GM12878 (cell line): ENCODE results near the gene ADCY2. TPM values are rescaled to one million over a fixed set of nuclear protein-coding genes. Genes with fewer than 3 reads are reported as not detected.

ENCODE experiments used
- ATAC-seq: fragments of 200-7000 bp; cut with Tn5 transposase; 3 replicates; pipeline ENCODE4 v1.9.1; 2020; ENCODE audit warnings: mild to moderate bottlenecking, moderate library complexity
- BruUV-seq: library from RNA; stranded (reverse); fragments of 400-500 nt; replicated peaks from 2 replicates; lab custom pipeline; 2021; lab: Mats Ljungman, UMichigan
- CTCF ChIA-PET: fragments of 300-600 bp; sonication (Branson Sonifier 250); formaldehyde crosslinking; extraction: SDS; loops from one replicate; lab custom pipeline; 2021; ENCODE audit warnings: inconsistent platforms; lab: Yijun Ruan, JAX
- POLR2A ChIA-PET: fragments of 350-600 bp; formaldehyde crosslinking; extraction: SDS; loops from one replicate; lab custom pipeline; 2021; ENCODE audit warnings: inconsistent platforms; lab: Charles Lee
- RAD21 ChIA-PET: fragments of 300-600 bp; sonication (Branson Sonifier 250); formaldehyde crosslinking; loops from one replicate; lab custom pipeline; 2023; ENCODE audit warnings: antibody characterized with exemption; ENCODE audit not compliant: unreplicated experiment; lab: Charles Lee
- SMC1A ChIA-PET: fragments of 300-600 bp; sonication (Branson Sonifier 250); formaldehyde crosslinking; loops from one replicate; lab custom pipeline; 2023; ENCODE audit not compliant: unreplicated experiment, uncharacterized antibody; lab: Charles Lee
- DNase-seq: peaks from one replicate; pipeline ENCODE4 v3.0.0-alpha.2; 2011; ENCODE audit warnings: low read depth, low spot score
- FAIRE-seq: peaks from 3 replicates; lab custom pipeline; 2011; peaks lifted over from hg19 to GRCh38; lab: Jason Lieb, UNC
- H2AFZ ChIP-seq: 2 replicates; pipeline ENCODE4 v1.6.0; 2011; ENCODE audit warnings: low read depth, low read length, control low read depth; ENCODE audit not compliant: control insufficient read depth
- H3K27ac ChIP-seq: 2 replicates; pipeline ENCODE4 v1.5.1; 2011; ENCODE audit warnings: control low read depth; ENCODE audit not compliant: control insufficient read depth, insufficient read depth
- H3K27me3 ChIP-seq, 2 experiments: replicated peaks in 1 of 2; 2 replicates each; pipeline versions ENCODE4 v1.6.0 to v1.6.1; 2011; ENCODE audit warnings: low read length in 1 of 2; ENCODE audit not compliant: control insufficient read depth in 2 of 2, insufficient read depth in 2 of 2
- H3K36me3 ChIP-seq, 2 experiments: 2 replicates each; pipeline ENCODE4 v1.5.1; 2011; ENCODE audit warnings: low read length in 1 of 2; ENCODE audit not compliant: control insufficient read depth in 2 of 2, insufficient read depth in 2 of 2
- H3K4me1 ChIP-seq: 2 replicates; pipeline ENCODE4 v1.6.1; 2011; ENCODE audit warnings: mild to moderate bottlenecking, low read length, moderate library complexity, mixed read lengths; ENCODE audit not compliant: control insufficient read depth, insufficient read depth
- H3K4me2 ChIP-seq: 2 replicates; pipeline ENCODE4 v1.6.0; 2011; ENCODE audit warnings: control low read depth; ENCODE audit not compliant: control insufficient read depth, insufficient read depth
- H3K4me3 ChIP-seq: fragments of 200-600 bp; sonication (generic); 2 replicates; pipeline ENCODE4 v1.5.1; 2016
- H3K79me2 ChIP-seq: 2 replicates; pipeline ENCODE4 v1.6.0; 2011; ENCODE audit warnings: low read length; ENCODE audit not compliant: control insufficient read depth, insufficient read depth
- H3K9ac ChIP-seq: 2 replicates; pipeline ENCODE4 v1.8.0; 2011; ENCODE audit warnings: low read length, control low read depth, mixed read lengths; ENCODE audit not compliant: control insufficient read depth, insufficient read depth
- H3K9me3 ChIP-seq: replicated peaks from 3 replicates; pipeline ENCODE4 v1.5.1; 2011; ENCODE audit warnings: mild to moderate bottlenecking, low read length; ENCODE audit not compliant: control insufficient read depth, insufficient read depth
- H4K20me1 ChIP-seq: 2 replicates; pipeline ENCODE4 v1.6.0; 2011; ENCODE audit not compliant: control insufficient read depth, insufficient read depth
- ASH2L ChIP-seq: fragments of 300-600, 200-600 bp; sonication (generic); IDR thresholded peaks from 2 replicates; pipeline ENCODE4 v1.6.1; 2017; ENCODE audit warnings: low read depth, mild to moderate bottlenecking, borderline replicate concordance
- BACH1 ChIP-seq: fragments of 450-650 bp; IDR thresholded peaks from 2 replicates; pipeline ENCODE4 v1.6.1; 2017; ENCODE audit warnings: mild to moderate bottlenecking, borderline replicate concordance
- CBFB ChIP-seq: IDR thresholded peaks from 2 replicates; pipeline ENCODE4 v1.6.1; 2016; ENCODE audit warnings: antibody characterized with exemption, low read depth
- CEBPB ChIP-seq, 2 experiments: fragments of 150-350 bp in 1 of 2; IDR thresholded peaks; 2 replicates each; pipeline ENCODE4 v1.6.1; 2012 to 2014; ENCODE audit warnings: low read depth in 2 of 2, low read length in 2 of 2, borderline replicate concordance in 1 of 2, inconsistent platforms in 1 of 2
- CREM ChIP-seq: IDR thresholded peaks from 2 replicates; pipeline ENCODE4 v1.6.1; 2014; ENCODE audit warnings: antibody characterized with exemption, low read depth
- HDAC6 ChIP-seq: fragments of 200-600 bp; sonication (generic); IDR thresholded peaks from one replicate; pipeline ENCODE4 v1.8.0; 2017; ENCODE audit warnings: antibody characterized with exemption; ENCODE audit not compliant: unreplicated experiment
- NBN ChIP-seq: fragments of 450-650 bp; IDR thresholded peaks from 2 replicates; pipeline ENCODE4 v1.6.1; 2016
- PAX8 ChIP-seq: fragments of 450-650 bp; IDR thresholded peaks from 2 replicates; pipeline ENCODE4 v1.6.1; 2017; ENCODE audit warnings: mild to moderate bottlenecking, moderate library complexity
- PBX3 ChIP-seq: IDR thresholded peaks from 2 replicates; pipeline ENCODE4 v1.6.1; 2011; ENCODE audit warnings: mild to moderate bottlenecking, low read depth, low read length, moderate library complexity; ENCODE audit not compliant: insufficient replicate concordance
- PKNOX1 ChIP-seq: fragments of 450-650 bp; IDR thresholded peaks from 2 replicates; pipeline ENCODE4 v1.6.1; 2016; ENCODE audit warnings: mild to moderate bottlenecking
- RBBP5 ChIP-seq: fragments of 200-600 bp; sonication (generic); conservative IDR thresholded peaks from 2 replicates; pipeline ENCODE4 v1.6.1; 2016
- RCOR1 ChIP-seq: conservative IDR thresholded peaks from 2 replicates; pipeline ENCODE4 v1.6.1; 2012; ENCODE audit warnings: low read depth, low read length, improper control_type of control experiment
- SPI1 ChIP-seq: IDR thresholded peaks from 2 replicates; pipeline ENCODE4 v1.6.1; 2011; ENCODE audit warnings: low read depth, mild to moderate bottlenecking, low read length, moderate library complexity, borderline replicate concordance; ENCODE audit not compliant: insufficient read depth
- STAT1 ChIP-seq: fragments of 450-650 bp; conservative IDR thresholded peaks from 2 replicates; pipeline ENCODE4 v1.6.1; 2014; ENCODE audit warnings: antibody characterized with exemption, mild to moderate bottlenecking
- TCF3 ChIP-seq: IDR thresholded peaks from 2 replicates; pipeline ENCODE4 v1.6.1; 2012; ENCODE audit warnings: low read depth, mild to moderate bottlenecking, low read length, borderline replicate concordance; ENCODE audit not compliant: insufficient read depth
- TCF7 ChIP-seq: IDR thresholded peaks from 2 replicates; pipeline ENCODE4 v1.6.1; 2014; ENCODE audit warnings: antibody characterized with exemption, borderline replicate concordance
- ZBED1 ChIP-seq: IDR thresholded peaks from 2 replicates; pipeline ENCODE4 v1.6.1; 2016; ENCODE audit warnings: borderline replicate concordance
- WGBS: methylation state at CpG from one replicate; pipeline ENCODE4 v1.1.6; 2016; ENCODE audit warnings: low lambda C conversion rate; ENCODE audit not compliant: insufficient replicate concordance, insufficient coverage; ENCODE audit errors: missing lambda C conversion rate; 5-methylcytosine and 5-hydroxymethylcytosine counted together
- in situ Hi-C: fragments of 300-500 bp; cut with MboI; formaldehyde crosslinking; loops from 9 replicates; pipeline ENCODE4 v1.14.3; 2018; ENCODE audit warnings: mixed read lengths
- intact Hi-C: fragments of 100-400 bp; cut with micrococcal nuclease; formaldehyde crosslinking; loops from one replicate; pipeline ENCODE4 v1.14.2; 2022; ENCODE audit not compliant: unreplicated experiment
- polyA plus RNA-seq, 11 experiments: library from polyadenylated mRNA; depleted of rRNA in 4 of 11; unstranded in 6 of 11; stranded (reverse) in 5 of 11; fragments of >200 nt; fragmentation: Nextera tagmentation in 4 of 11; fragmentation: Illumina TruSeq in 1 of 11; extraction: Ambion mirVana in 4 of 11; extraction: Trizol in 1 of 11; gene quantifications; 1 replicate in 1 of 11; 2 replicates in 10 of 11; pipeline versions ENCODE4 v1.2.1 to v1.2.3, GENCODE V29; 2011 to 2016; ENCODE audit warnings: inconsistent platforms in 2 of 11, missing spikeins in 2 of 11, low read depth in 1 of 11
- total RNA-seq, 4 experiments: library from RNA; depleted of rRNA in 3 of 4; stranded (reverse); fragments of >200 nt in 3 of 4; fragmentation: Illumina TruSeq in 1 of 4; extraction: Trizol in 1 of 4; gene quantifications; 2 replicates each; pipeline versions ENCODE4 v1.2.1 to v1.2.3, GENCODE V29; 2013 to 2021

The ADCY2 gene
- total and polyA plus RNA-seq, 10 of the 15 experiments (the other 5 are each of a cell fraction or from before 2014, with no cell fraction given): 0.07 to 0.26 TPM; not detected in 8

- RAD21 ChIA-PET: no interaction called here
- WGBS: 28% methylated on average over 5 of the region's 5 CpGs
These were observed 15.1 kb downstream of the ADCY2 start for GRCh38 chr5:7410936-7411511.

GRCh38 chr5:7412409-7412808 is 16.5 kb downstream of the ADCY2 start:
- in situ Hi-C loops (no loop called here), intact Hi-C loops (no loop called here)
- Histone ChIP-seq H3K36me3 (no peaks in the 10 kb centered on the region), H3K27me3 (no peaks in the 10 kb centered on the region), H3K79me2 (no peaks in the 10 kb centered on the region), H3K27ac (no peak overlapping the region), H3K9me3 (no peaks in the 10 kb centered on the region), H3K4me2 (no peak overlapping the region), H2AFZ (no peak overlapping the region), H3K9ac (no peak overlapping the region), H3K4me3 (no peak overlapping the region), H3K4me1 (no peaks in the 10 kb centered on the region), H4K20me1 (no peaks in the 10 kb centered on the region)
- FAIRE-seq (no peak), DNase-seq (no peak), ATAC-seq (no peak)
- ChIA-PET RAD21 (no interaction called here), POLR2A (no interaction called here), SMC1A (no interaction called here), CTCF (no interaction called here)
- no TSS peak for BruUV-seq
- 51% methylated on average over 10 of the region's 10 CpGs for WGBS
- TF ChIP-seq ASH2L (no peak), STAT1 (no peak), BACH1 (no peak), PKNOX1 (no peak), SPI1 (no peak), CBFB (no peak), RBBP5 (no peak), HDAC6 (no peak), PAX8 (no peak), TCF3 (no peak), PBX3 (no peak)

More at GRCh38 chr5:7410936-7411511, 15.1 kb downstream of the ADCY2 start:
- H3K27ac ChIP-seq: no peak overlapping the region
- no peaks in the 10 kb centered on the region for H3K27me3 ChIP-seq
- in situ Hi-C loops (no loop called here), intact Hi-C loops (no loop called here)
- no peaks in the 10 kb centered on the region for H3K36me3 ChIP-seq
- no TSS peak for BruUV-seq
- FAIRE-seq: no peak
- H3K9me3 ChIP-seq: no peaks in the 10 kb centered on the region
- H4K20me1 ChIP-seq: no peaks in the 10 kb centered on the region
- H3K79me2 ChIP-seq: no peaks in the 10 kb centered on the region
- no peak overlapping the region for H2AFZ ChIP-seq
- TF ChIP-seq CREM (no peak), ZBED1 (no peak), TCF7 (no peak), RCOR1 (no peak), NBN (no peak), CEBPB (IDR thresholded peaks at IDR 0.05; ENCODE audit: borderline replicate concordance in 1 of 2, low read depth in 2 of 2, low read length in 2 of 2) (no peak)
- ChIA-PET POLR2A (no interaction called here), CTCF (no interaction called here), SMC1A (no interaction called here)
- no peak for ATAC-seq
- H3K4me1 ChIP-seq: no peaks in the 10 kb centered on the region
- H3K4me3 ChIP-seq: no peak overlapping the region
- H3K4me2 ChIP-seq: no peak overlapping the region
- no peak overlapping the region for H3K9ac ChIP-seq
- DNase-seq: no peak
